GM18505 (cell line): ENCODE data around the gene UNC5C.
A peak's percentile ranks its signal among the peaks of the same experiment; 100 is the strongest.

Source experiments
- ATAC-seq: cut with Tn5 transposase; IDR thresholded peaks from one replicate; pipeline ENCODE4 v1.9.1; 2021; ENCODE audit not compliant: unreplicated experiment
- POLR2A ChIP-seq: IDR thresholded peaks from 4 replicates; pipeline ENCODE4 v1.6.1; 2011; ENCODE audit warnings: borderline replicate concordance; ENCODE audit not compliant: insufficient read depth, insufficient read length; ENCODE audit errors: extremely low read depth

Gene UNC5C

GRCh38 chr4:95552942-95553550, 4.3 kb upstream of the UNC5C start:
- TF ChIP-seq POLR2A = no peak

GRCh38 chr4:95551653-95552052, 2.9 kb upstream of the UNC5C start:
- ATAC-seq = no peak
- no peak for TF ChIP-seq POLR2A

More at GRCh38 chr4:95552942-95553550, 4.3 kb upstream of the UNC5C start:
- ATAC-seq = no peak

- ATAC-seq = no peak
- TF ChIP-seq POLR2A = no peak
These were observed 1.6 kb upstream of the UNC5C start for GRCh38 chr4:95550115-95550987.

GRCh38 chr4:95549246-95550114, 707 bp upstream of the UNC5C start:
- ATAC-seq = peak; percentile 97
- TF ChIP-seq POLR2A = no peak

GRCh38 chr4:95547715-95548471, 880 bp downstream of the UNC5C start:
- TF ChIP-seq POLR2A = no peak

GRCh38 chr4:95546866-95547714, 1.7 kb downstream of the UNC5C start:
- TF ChIP-seq POLR2A = no peak
- ATAC-seq = no peak

More at GRCh38 chr4:95547715-95548471, 880 bp downstream of the UNC5C start:
- no peak for ATAC-seq

GRCh38 chr4:95546221-95546620, 2.6 kb downstream of the UNC5C start:
- ATAC-seq = no peak
- TF ChIP-seq POLR2A = no peak

GRCh38 chr4:95545546-95545945, 3.2 kb downstream of the UNC5C start:
- TF ChIP-seq POLR2A = no peak
- no peak for ATAC-seq

GRCh38 chr4:95544113-95545103, 4.4 kb downstream of the UNC5C start:
- ATAC-seq = no peak
- TF ChIP-seq POLR2A = no peak

- TF ChIP-seq POLR2A = no peak
- ATAC-seq = peak; percentile 85
These were observed 6.7 kb downstream of the UNC5C start for GRCh38 chr4:95541889-95542607.
